Activated B cell treated with CpG ODN at 0.5 μM for 24 hours (primary cell): ENCODE measurements around the gene CD151. TPM values are rescaled to one million over a fixed set of nuclear protein-coding genes. Genes with fewer than 3 reads are reported as not detected.

Experiments used
- ATAC-seq: fragments of 200-7000 bp; cut with Tn5 transposase; one replicate; pipeline ENCODE4 v1.10.0; 2021; ENCODE audit warnings: low read depth, mild to moderate bottlenecking, moderate library complexity
- CTCF ChIA-PET: fragments of 350-600 bp; sonication (Branson Sonifier 250); formaldehyde crosslinking; loops from one replicate; lab custom pipeline; 2021; ENCODE audit warnings: antibody characterized with exemption; lab: Charles Lee
- POLR2A ChIA-PET: fragments of 350-600 bp; sonication (Branson Sonifier 250); formaldehyde crosslinking; loops from one replicate; lab custom pipeline; 2021; ENCODE audit warnings: antibody characterized with exemption; lab: Charles Lee
- DNase-seq: peaks from one replicate; pipeline ENCODE4 v3.0.0; 2022
- H3K27ac Mint-ChIP-seq: one replicate; pipeline ENCODE4 v1.8.0; 2020; ENCODE audit warnings: mixed read lengths
- H3K27me3 Mint-ChIP-seq: one replicate; pipeline ENCODE4 v1.8.0; 2021; ENCODE audit warnings: mixed read lengths
- H3K36me3 Mint-ChIP-seq: one replicate; pipeline ENCODE4 v1.8.0; 2021; ENCODE audit warnings: low read depth, mixed read lengths
- H3K4me1 Mint-ChIP-seq: one replicate; pipeline ENCODE4 v1.8.0; 2021; ENCODE audit warnings: mixed read lengths
- H3K4me3 Mint-ChIP-seq: one replicate; pipeline ENCODE4 v1.8.0; 2020; ENCODE audit warnings: mild to moderate bottlenecking, mixed read lengths
- H3K9me3 Mint-ChIP-seq: one replicate; pipeline ENCODE4 v1.8.0; 2020; ENCODE audit warnings: mixed read lengths
- intact Hi-C: fragments of 100-400 bp; cut with micrococcal nuclease; formaldehyde crosslinking; loops from one replicate; pipeline ENCODE4 v1.15.1; 2024
- total RNA-seq: library from RNA; stranded (reverse); gene quantifications from 2 replicates; pipeline ENCODE4 v1.2.3, GENCODE V29; 2022
- TF ChIP-seq, protein P1 (sequence below): fragments of 200-600 bp; IDR thresholded peaks from one replicate; pipeline ENCODE4 v1.8.0; 2022; ENCODE audit warnings: antibody characterized with exemption, mild to moderate bottlenecking

The CD151 gene
- total RNA-seq, 1 donor from 2014 or later, result 14.4 TPM

DNA sequence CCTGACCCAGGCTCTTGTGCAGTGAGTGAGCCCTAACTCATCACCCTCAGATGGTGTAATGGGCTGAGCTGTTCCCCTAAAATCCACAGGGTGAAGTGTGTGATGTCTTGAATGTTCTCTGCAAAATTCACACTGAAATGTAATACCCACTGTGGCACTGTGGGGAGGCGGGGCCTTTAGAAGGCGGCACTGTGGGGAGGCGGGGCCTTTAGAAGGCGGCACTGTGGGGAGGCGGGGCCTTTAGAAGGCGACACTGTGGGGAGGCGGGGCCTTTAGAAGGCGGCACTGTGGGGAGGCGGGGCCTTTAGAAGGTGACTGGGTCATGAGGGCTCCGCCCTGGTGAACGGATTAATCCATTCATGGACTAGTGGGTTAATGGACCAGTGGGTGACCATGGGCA is 44.8 kb downstream of the CD151 start:
- ChIA-PET CTCF (no interaction called here), POLR2A (no interaction called here)
- no peaks in the 10 kb centered on the region for H3K4me1 Mint-ChIP-seq
- intact Hi-C loops, result no loop called here
- no peak for ATAC-seq
- TF ChIP-seq, protein P1, sequence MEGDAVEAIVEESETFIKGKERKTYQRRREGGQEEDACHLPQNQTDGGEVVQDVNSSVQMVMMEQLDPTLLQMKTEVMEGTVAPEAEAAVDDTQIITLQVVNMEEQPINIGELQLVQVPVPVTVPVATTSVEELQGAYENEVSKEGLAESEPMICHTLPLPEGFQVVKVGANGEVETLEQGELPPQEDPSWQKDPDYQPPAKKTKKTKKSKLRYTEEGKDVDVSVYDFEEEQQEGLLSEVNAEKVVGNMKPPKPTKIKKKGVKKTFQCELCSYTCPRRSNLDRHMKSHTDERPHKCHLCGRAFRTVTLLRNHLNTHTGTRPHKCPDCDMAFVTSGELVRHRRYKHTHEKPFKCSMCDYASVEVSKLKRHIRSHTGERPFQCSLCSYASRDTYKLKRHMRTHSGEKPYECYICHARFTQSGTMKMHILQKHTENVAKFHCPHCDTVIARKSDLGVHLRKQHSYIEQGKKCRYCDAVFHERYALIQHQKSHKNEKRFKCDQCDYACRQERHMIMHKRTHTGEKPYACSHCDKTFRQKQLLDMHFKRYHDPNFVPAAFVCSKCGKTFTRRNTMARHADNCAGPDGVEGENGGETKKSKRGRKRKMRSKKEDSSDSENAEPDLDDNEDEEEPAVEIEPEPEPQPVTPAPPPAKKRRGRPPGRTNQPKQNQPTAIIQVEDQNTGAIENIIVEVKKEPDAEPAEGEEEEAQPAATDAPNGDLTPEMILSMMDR, result no peak
- no peak for DNase-seq
- H3K27me3 Mint-ChIP-seq, result no peaks in the 10 kb centered on the region
- no peaks in the 10 kb centered on the region for H3K9me3 Mint-ChIP-seq
- H3K4me3 Mint-ChIP-seq, result no peak overlapping the region
- H3K36me3 Mint-ChIP-seq, result peaks cover 45% of the 10 kb centered on the region
- H3K27ac Mint-ChIP-seq, result no peak overlapping the region

DNA sequence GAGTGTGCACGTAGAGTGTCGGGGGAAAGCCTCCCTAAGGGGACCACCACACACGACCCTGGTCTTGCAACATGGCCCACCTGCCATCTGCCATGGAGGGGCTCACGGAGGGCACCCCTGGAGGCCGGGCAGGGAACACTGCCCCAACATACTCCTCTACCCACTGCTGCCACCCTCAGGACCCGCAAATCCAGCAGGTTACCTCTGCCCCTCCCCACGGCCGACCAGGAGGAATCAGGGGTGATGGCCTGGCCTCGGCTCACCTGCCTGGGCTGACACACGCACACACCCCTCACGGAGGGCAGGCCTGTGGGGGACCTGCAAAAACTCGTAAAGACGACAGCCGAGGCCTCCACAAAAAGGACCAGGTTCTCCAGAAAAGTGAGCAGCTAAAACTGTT is 47.7 kb downstream of the CD151 start:
- Mint-ChIP-seq H3K36me3 (peaks cover 43% of the 10 kb centered on the region), H3K27ac (no peak overlapping the region), H3K27me3 (no peaks in the 10 kb centered on the region), H3K9me3 (no peaks in the 10 kb centered on the region), H3K4me3 (no peak overlapping the region), H3K4me1 (no peaks in the 10 kb centered on the region)
- ChIA-PET CTCF (no interaction called here), POLR2A (no interaction called here)
- no peak for ATAC-seq
- intact Hi-C loops, result no loop called here
- DNase-seq, result no peak
- TF ChIP-seq, protein P1, result no peak

DNA sequence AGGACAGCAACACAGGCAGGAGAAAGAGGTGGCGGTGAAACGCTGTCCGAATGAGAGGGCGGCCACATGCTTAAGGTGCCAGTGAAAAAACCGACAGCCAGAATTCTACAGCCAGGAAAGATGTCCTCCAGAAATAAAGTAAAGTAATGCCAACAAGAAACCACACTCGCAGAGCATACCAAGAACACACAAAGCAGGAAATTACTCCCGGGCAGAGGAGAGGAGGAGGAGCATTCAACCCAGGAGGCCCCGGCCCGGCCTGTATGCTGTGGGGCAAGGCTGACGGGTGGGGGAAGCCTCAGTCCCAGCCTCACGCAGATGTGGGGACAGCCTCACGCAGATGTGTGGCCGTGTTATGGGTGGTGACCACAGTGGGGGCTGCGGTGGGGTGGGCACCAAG is 49.8 kb downstream of the CD151 start:
- peaks cover 47% of the 10 kb centered on the region for H3K36me3 Mint-ChIP-seq
- DNase-seq (no peak), ATAC-seq (no peak)
- H3K4me1 Mint-ChIP-seq, result no peaks in the 10 kb centered on the region
- ChIA-PET POLR2A (no interaction called here), CTCF (no interaction called here)
- H3K4me3 Mint-ChIP-seq, result no peak overlapping the region
- H3K27me3 Mint-ChIP-seq, result no peaks in the 10 kb centered on the region
- H3K9me3 Mint-ChIP-seq, result no peaks in the 10 kb centered on the region
- no peak overlapping the region for H3K27ac Mint-ChIP-seq
- intact Hi-C loops, result no loop called here
- TF ChIP-seq, protein P1, result no peak

DNA sequence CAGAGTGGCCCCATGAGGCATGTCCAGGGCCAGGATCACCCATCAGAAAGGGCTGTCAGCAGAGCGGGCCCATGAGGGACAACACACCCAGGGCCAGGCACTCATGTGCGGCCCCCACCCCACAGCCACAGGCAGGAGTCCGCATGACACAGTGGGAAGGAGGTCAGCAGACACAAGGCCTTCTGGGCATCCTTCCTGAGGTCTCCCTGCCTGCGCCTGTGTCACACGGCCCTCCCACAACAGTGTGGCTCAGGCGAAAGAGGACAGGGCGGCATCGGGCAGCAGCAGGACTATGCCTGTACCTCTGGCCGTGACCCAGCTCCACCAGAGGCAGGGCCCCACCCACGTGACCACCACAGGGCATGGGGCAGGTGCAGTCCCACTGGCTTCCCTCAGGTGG is 50.8 kb downstream of the CD151 start:
- H3K36me3 Mint-ChIP-seq, result peaks cover 46% of the 10 kb centered on the region
- H3K27me3 Mint-ChIP-seq, result no peaks in the 10 kb centered on the region
- intact Hi-C loops, result no loop called here
- ChIA-PET CTCF (no interaction called here), POLR2A (no interaction called here)
- ATAC-seq (no peak), DNase-seq (no peak)
- H3K27ac Mint-ChIP-seq, result no peak overlapping the region
- no peaks in the 10 kb centered on the region for H3K9me3 Mint-ChIP-seq
- TF ChIP-seq, protein P1, result no peak
- no peaks in the 10 kb centered on the region for H3K4me1 Mint-ChIP-seq
- no peak overlapping the region for H3K4me3 Mint-ChIP-seq

DNA sequence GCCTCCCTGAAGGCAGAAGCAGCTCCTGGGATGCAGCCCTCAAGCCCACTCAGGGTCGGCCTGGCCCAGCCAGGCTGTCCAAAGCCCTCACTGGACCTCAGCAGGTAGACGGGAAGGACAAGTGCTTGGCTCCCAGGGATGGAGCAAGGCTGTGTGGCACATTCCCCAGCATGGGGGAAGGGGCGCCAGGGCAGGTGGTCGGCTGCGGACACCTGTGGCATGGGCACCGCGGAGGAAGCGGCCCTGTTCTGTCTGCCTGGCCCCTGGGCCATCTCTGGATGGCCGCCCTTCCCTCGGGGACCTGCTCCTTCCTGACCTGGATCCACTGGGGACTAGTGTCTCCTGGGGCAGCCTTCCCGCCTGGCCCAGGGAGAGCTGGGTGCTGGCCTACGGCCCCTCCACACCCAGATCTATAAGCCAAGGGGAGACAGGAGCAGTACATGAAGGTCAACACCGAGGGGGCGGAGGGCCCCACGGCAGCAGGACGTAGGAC is 51.9 kb downstream of the CD151 start:
- DNase-seq, result no peak
- Mint-ChIP-seq H3K36me3 (peaks cover 44% of the 10 kb centered on the region), H3K9me3 (no peaks in the 10 kb centered on the region), H3K27ac (no peak overlapping the region), H3K4me1 (no peaks in the 10 kb centered on the region), H3K27me3 (no peaks in the 10 kb centered on the region), H3K4me3 (no peak overlapping the region)
- ChIA-PET CTCF (no interaction called here), POLR2A (no interaction called here)
- intact Hi-C loops, result no loop called here
- no peak for ATAC-seq
- TF ChIP-seq, protein P1, result no peak
